Neural cell (in vitro differentiated cells): ENCODE results near the gene BNIP5. TPM values are rescaled to one million over a fixed set of nuclear protein-coding genes. Genes with fewer than 3 reads are reported as not detected.
A peak's percentile ranks its signal among the peaks of the same experiment; 100 is the strongest.

Experiments used
- H2AFZ ChIP-seq: fragments of 200-600, 300-800 bp; sonication (generic), shearing (Covaris generic); 2 replicates; pipeline ENCODE4 v1.6.0; 2014; ENCODE audit warnings: low read depth, mild to moderate bottlenecking, antibody characterized with exemption, low read length, moderate library complexity
- H3F3A ChIP-seq: fragments of 200-600 bp; shearing (Covaris generic); 2 replicates; pipeline ENCODE4 v1.6.1; 2016; ENCODE audit warnings: mild to moderate bottlenecking, moderate library complexity, mixed read lengths, antibody characterized with exemption, low read length; ENCODE audit not compliant: insufficient read depth, poor library complexity, severe bottlenecking
- H3K27ac ChIP-seq: fragments of 200-600, 300-800 bp; sonication (generic), shearing (Covaris generic); 2 replicates; pipeline ENCODE4 v1.5.1; 2014; ENCODE audit warnings: mild to moderate bottlenecking, low read length, moderate library complexity
- H3K27me3 ChIP-seq: fragments of 300-800, 200-600 bp; sonication (generic), shearing (Covaris generic); 2 replicates; pipeline ENCODE4 v1.6.0; 2014; ENCODE audit warnings: mild to moderate bottlenecking, low read depth, low read length, moderate library complexity; ENCODE audit not compliant: insufficient read depth
- H3K36me3 ChIP-seq: fragments of 300-800, 200-600 bp; sonication (generic), shearing (Covaris generic); 2 replicates; pipeline ENCODE4 v1.5.1; 2014; ENCODE audit warnings: mild to moderate bottlenecking, antibody characterized with exemption, low read length, moderate library complexity; ENCODE audit not compliant: insufficient read depth
- H3K4me2 ChIP-seq: fragments of 300-800, 200-600 bp; sonication (generic), shearing (Covaris generic); 2 replicates; pipeline ENCODE4 v1.6.0; 2014; ENCODE audit warnings: mild to moderate bottlenecking, low read length
- H3K4me3 ChIP-seq: fragments of 300-800, 200-600 bp; sonication (generic), shearing (Covaris generic); 2 replicates; pipeline ENCODE4 v1.5.1; 2014; ENCODE audit warnings: mild to moderate bottlenecking, low read length, moderate library complexity
- H3K79me2 ChIP-seq: fragments of 200-600 bp; shearing (Covaris generic); replicated peaks from 2 replicates; pipeline ENCODE4 v1.6.0; 2014; ENCODE audit warnings: mild to moderate bottlenecking, low read length, moderate library complexity; ENCODE audit not compliant: insufficient read depth
- H3K9ac ChIP-seq: fragments of 300-800, 200-600 bp; sonication (generic), shearing (Covaris generic); 2 replicates; pipeline ENCODE4 v1.6.1; 2016; ENCODE audit warnings: mild to moderate bottlenecking, low read length, mixed read lengths
- H3K9me2 ChIP-seq: fragments of 200-600 bp; shearing (Covaris generic); 2 replicates; pipeline ENCODE4 v1.6.1; 2016; ENCODE audit warnings: mild to moderate bottlenecking, low read length, mixed read lengths; ENCODE audit not compliant: insufficient read depth
- H3K9me3 ChIP-seq: fragments of 200-600, 300-800 bp; sonication (generic), shearing (Covaris generic); 2 replicates; pipeline ENCODE4 v1.6.1; 2016; ENCODE audit warnings: mild to moderate bottlenecking, mixed run types, low read length, moderate library complexity, mixed read lengths
- H4K20me1 ChIP-seq: fragments of 200-600 bp; shearing (Covaris generic); 2 replicates; pipeline ENCODE4 v1.6.1; 2016; ENCODE audit warnings: mild to moderate bottlenecking, mixed run types; ENCODE audit not compliant: insufficient read depth
- EP300 ChIP-seq: fragments of 450-650 bp; conservative IDR thresholded peaks from 2 replicates; pipeline ENCODE4 v1.6.1; 2014; ENCODE audit warnings: antibody characterized with exemption, mild to moderate bottlenecking, moderate library complexity; ENCODE audit not compliant: poor library complexity, severe bottlenecking
- EZH2 ChIP-seq: fragments of 200-600, 300-800 bp; shearing (Covaris generic), sonication (generic); IDR thresholded peaks from 2 replicates; pipeline ENCODE4 v1.6.1; 2014; ENCODE audit warnings: antibody characterized with exemption, low read length, borderline replicate concordance, mild to moderate bottlenecking; ENCODE audit not compliant: insufficient read depth, poor library complexity, severe bottlenecking
- MXI1 ChIP-seq: fragments of 450-650 bp; conservative IDR thresholded peaks from 2 replicates; pipeline ENCODE4 v1.6.1; 2014; ENCODE audit warnings: antibody characterized with exemption, mild to moderate bottlenecking; ENCODE audit not compliant: poor library complexity, severe bottlenecking
- POLR2AphosphoS5 ChIP-seq: IDR thresholded peaks from 2 replicates; pipeline ENCODE4 v1.6.1; 2012
- RAD21 ChIP-seq: fragments of 450-650 bp; conservative IDR thresholded peaks from 2 replicates; pipeline ENCODE4 v1.6.1; 2014; ENCODE audit warnings: antibody characterized with exemption, mild to moderate bottlenecking, moderate library complexity
- SMC3 ChIP-seq: fragments of 450-650 bp; conservative IDR thresholded peaks from 2 replicates; pipeline ENCODE4 v1.6.1; 2014; ENCODE audit warnings: antibody characterized with exemption, mild to moderate bottlenecking, moderate library complexity; ENCODE audit not compliant: poor library complexity
- TAF1 ChIP-seq: IDR thresholded peaks from 2 replicates; pipeline ENCODE4 v1.6.1; 2012; ENCODE audit warnings: low read depth
- polyA plus RNA-seq: library from polyadenylated mRNA; depleted of rRNA; stranded (reverse); fragments of >200 nt; gene quantifications from 2 replicates; pipeline ENCODE4 v1.2.3, GENCODE V29; 2014
- TF ChIP-seq, protein P1 (sequence below): IDR thresholded peaks from 2 replicates; pipeline ENCODE4 v1.6.1; 2012; ENCODE audit warnings: borderline replicate concordance
- TF ChIP-seq, protein P2 (sequence below): fragments of 450-650 bp; IDR thresholded peaks from 2 replicates; pipeline ENCODE4 v1.5.1; 2014; ENCODE audit warnings: antibody characterized with exemption, mild to moderate bottlenecking, moderate library complexity; ENCODE audit not compliant: poor library complexity, severe bottlenecking

BNIP5 gene
- polyA plus RNA-seq, 1 donor from 2014 or later = not detected

DNA sequence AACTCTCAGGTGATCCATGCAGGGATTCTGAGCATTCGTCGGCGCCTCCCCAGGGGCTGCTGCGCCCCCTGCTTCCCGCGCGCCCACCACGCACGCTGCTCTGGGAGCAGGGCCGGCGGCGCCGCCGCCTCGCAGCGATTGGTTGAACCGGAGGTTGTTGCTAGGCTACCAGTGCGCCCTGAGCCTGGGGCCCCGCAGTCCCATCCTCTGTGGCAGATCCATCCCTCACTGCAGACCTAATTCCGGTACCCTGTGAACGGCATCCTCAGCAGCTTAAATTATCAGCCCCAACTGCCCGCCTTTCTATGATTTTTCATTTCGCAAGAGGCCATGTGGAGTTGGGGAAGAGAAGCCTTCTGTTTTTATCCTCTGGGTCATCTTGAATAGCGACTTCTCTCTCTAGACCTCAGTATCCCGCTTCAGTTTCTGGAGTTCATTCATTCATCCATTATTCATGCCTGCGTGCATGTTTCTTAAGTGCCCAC lies 51.5 kb downstream of the BNIP5 start:
- Histone ChIP-seq H3F3A (peaks cover 5% of the 10 kb centered on the region), H3K9me2 (no peaks in the 10 kb centered on the region), H3K79me2 (no peaks in the 10 kb centered on the region), H3K4me3 (peak overlapping the region; percentile 59), H3K4me2 (peak overlapping the region; percentile 84), H3K9ac (peak overlapping the region; percentile 65), H4K20me1 (no peaks in the 10 kb centered on the region), H3K36me3 (no peaks in the 10 kb centered on the region), H3K27me3 (no peaks in the 10 kb centered on the region), H3K9me3 (no peaks in the 10 kb centered on the region), H2AFZ (peak overlapping the region; percentile 57), H3K27ac (peak overlapping the region; percentile 98)
- TF ChIP-seq, protein P1, sequence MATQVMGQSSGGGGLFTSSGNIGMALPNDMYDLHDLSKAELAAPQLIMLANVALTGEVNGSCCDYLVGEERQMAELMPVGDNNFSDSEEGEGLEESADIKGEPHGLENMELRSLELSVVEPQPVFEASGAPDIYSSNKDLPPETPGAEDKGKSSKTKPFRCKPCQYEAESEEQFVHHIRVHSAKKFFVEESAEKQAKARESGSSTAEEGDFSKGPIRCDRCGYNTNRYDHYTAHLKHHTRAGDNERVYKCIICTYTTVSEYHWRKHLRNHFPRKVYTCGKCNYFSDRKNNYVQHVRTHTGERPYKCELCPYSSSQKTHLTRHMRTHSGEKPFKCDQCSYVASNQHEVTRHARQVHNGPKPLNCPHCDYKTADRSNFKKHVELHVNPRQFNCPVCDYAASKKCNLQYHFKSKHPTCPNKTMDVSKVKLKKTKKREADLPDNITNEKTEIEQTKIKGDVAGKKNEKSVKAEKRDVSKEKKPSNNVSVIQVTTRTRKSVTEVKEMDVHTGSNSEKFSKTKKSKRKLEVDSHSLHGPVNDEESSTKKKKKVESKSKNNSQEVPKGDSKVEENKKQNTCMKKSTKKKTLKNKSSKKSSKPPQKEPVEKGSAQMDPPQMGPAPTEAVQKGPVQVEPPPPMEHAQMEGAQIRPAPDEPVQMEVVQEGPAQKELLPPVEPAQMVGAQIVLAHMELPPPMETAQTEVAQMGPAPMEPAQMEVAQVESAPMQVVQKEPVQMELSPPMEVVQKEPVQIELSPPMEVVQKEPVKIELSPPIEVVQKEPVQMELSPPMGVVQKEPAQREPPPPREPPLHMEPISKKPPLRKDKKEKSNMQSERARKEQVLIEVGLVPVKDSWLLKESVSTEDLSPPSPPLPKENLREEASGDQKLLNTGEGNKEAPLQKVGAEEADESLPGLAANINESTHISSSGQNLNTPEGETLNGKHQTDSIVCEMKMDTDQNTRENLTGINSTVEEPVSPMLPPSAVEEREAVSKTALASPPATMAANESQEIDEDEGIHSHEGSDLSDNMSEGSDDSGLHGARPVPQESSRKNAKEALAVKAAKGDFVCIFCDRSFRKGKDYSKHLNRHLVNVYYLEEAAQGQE = peak; percentile 82
- no peak for TF ChIP-seq EZH2
- peak; percentile 80 for TF ChIP-seq MXI1
- TF ChIP-seq EP300 = peak; percentile 76
- TF ChIP-seq, protein P2, sequence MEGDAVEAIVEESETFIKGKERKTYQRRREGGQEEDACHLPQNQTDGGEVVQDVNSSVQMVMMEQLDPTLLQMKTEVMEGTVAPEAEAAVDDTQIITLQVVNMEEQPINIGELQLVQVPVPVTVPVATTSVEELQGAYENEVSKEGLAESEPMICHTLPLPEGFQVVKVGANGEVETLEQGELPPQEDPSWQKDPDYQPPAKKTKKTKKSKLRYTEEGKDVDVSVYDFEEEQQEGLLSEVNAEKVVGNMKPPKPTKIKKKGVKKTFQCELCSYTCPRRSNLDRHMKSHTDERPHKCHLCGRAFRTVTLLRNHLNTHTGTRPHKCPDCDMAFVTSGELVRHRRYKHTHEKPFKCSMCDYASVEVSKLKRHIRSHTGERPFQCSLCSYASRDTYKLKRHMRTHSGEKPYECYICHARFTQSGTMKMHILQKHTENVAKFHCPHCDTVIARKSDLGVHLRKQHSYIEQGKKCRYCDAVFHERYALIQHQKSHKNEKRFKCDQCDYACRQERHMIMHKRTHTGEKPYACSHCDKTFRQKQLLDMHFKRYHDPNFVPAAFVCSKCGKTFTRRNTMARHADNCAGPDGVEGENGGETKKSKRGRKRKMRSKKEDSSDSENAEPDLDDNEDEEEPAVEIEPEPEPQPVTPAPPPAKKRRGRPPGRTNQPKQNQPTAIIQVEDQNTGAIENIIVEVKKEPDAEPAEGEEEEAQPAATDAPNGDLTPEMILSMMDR = peak; percentile 77
- TF ChIP-seq SMC3 = peak; percentile 70
- TF ChIP-seq POLR2AphosphoS5 = peak; percentile 68
- peak; percentile 70 for TF ChIP-seq RAD21
- no peak for TF ChIP-seq TAF1

DNA sequence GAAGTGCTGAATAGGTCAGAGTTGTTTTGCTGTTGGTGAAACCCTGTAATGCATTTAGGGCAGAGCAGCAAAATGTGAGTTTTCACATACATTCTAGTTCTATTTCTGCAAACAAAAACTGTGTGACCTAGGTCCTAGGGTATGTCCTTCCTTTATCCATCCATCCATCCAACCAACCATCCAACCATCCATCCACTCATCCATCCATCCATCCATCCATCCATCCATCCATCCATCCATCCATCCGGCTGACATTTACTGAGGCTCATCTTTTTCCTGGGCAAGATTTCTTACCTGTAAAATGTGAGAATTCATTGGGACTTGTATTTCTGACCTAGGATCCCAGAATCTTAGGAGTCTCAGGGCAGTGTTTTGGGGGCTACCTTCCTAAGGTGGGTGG lies 52.3 kb downstream of the BNIP5 start:
- Histone ChIP-seq H3K4me3 (peak overlapping the region; percentile 59), H3K27ac (peak overlapping the region; percentile 98), H3K9me3 (no peaks in the 10 kb centered on the region), H3K27me3 (no peaks in the 10 kb centered on the region), H3K36me3 (no peaks in the 10 kb centered on the region), H3K9ac (peak overlapping the region; percentile 65), H2AFZ (no peak overlapping the region), H3K4me2 (peak overlapping the region; percentile 84), H3K79me2 (no peaks in the 10 kb centered on the region), H3K9me2 (no peaks in the 10 kb centered on the region), H3F3A (peaks cover 5% of the 10 kb centered on the region), H4K20me1 (no peaks in the 10 kb centered on the region)
- TF ChIP-seq MXI1 = no peak
- TF ChIP-seq, protein P1 = no peak
